GM21723 (cell line): ENCODE data around the gene UBE2G1.
A peak's percentile ranks its signal among the peaks of the same experiment; 100 is the strongest.

Source experiments
- ATAC-seq: cut with Tn5 transposase; IDR thresholded peaks from one replicate; pipeline ENCODE4 v1.9.1; 2021; ENCODE audit warnings: mild to moderate bottlenecking, moderate library complexity; ENCODE audit not compliant: unreplicated experiment

Gene UBE2G1

DNA sequence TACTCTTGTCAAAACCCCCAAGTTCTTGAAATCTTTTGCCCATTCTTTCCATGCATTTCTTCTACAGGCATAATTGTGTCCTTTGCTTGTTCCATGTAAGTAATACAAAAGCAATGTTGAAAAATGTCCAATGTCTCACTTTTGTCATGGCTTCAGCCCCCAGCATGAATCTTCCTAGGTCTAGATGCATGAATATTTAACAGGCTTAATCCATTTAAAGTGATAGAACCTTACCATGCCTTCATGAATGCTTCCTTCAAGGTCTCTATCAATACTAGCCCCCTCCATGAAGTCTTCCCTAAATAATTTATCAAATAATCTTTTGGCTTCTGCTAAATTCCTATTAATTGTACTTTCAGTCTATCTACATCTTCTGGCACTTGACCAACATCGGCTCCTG lies 56.6 kb downstream of the UBE2G1 start:
- no peak for ATAC-seq

- ATAC-seq: no peak
These were observed 59.1 kb downstream of the UBE2G1 start for GRCh38 chr17:4307179-4307930.

DNA sequence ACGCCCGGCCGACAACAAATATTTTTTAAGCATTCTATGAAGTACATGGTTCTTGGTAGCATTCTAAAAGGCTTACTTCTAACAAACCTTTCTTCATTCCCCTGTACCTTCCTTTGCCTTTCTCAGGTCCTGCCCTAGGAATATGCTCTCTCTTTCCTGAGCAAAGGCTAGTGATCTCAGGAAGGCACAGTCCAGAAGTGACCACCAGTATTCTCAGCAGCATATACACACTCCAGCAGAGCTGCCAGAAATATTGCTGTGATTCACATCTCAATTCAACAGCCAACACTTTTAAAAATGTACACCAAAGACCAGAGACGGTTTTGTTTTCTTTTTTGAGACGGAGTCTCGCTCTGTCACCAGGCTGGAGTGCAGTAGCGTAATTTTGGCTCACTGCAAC lies 61.3 kb downstream of the UBE2G1 start:
- no peak for ATAC-seq

- no peak for ATAC-seq
These were observed 62.0 kb downstream of the UBE2G1 start for GRCh38 chr17:4304417-4305027.

DNA sequence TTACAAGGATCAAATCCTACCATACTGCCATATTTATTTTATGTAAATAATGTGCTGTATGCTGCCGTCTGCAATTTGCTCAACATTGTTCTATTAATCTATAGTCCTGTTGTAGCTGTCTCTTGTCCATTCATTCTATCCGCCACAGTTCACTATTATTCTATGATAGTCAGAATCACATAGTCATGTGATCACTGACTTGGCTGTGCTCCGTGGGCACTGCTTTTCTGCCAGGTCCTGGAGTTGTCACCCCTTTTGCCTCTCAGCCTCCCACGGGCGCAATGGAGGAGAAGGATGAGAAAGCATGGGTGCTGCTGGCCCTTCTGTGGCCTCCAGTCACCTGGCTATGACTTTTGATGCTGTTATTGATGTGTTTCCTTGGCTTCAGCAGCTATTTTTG lies 65.4 kb downstream of the UBE2G1 start:
- ATAC-seq: no peak

- no peak for ATAC-seq
These were observed 69.1 kb downstream of the UBE2G1 start for GRCh38 chr17:4297351-4297750.

GRCh38 chr17:4295686-4296085 lies 70.8 kb downstream of the UBE2G1 start:
- no peak for ATAC-seq

DNA sequence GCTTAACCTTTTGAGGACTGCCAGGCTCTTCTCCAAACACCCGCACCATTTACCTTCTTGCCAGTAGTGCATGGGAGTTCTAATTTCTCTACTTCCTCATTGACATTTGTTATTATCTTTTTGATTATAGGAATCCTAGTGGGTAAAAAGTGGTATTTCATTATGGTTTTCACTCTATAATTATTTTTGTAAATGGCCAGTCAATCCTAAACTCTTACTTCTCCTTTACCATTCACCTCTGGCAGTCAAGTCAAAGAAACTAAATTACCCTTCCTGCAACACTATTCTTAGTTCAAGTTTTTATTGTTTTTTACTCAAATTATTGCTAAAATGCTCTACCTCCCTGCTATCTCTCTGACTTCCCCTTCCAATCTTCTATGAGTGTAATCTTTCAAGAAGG lies 72.9 kb downstream of the UBE2G1 start:
- no peak for ATAC-seq

DNA sequence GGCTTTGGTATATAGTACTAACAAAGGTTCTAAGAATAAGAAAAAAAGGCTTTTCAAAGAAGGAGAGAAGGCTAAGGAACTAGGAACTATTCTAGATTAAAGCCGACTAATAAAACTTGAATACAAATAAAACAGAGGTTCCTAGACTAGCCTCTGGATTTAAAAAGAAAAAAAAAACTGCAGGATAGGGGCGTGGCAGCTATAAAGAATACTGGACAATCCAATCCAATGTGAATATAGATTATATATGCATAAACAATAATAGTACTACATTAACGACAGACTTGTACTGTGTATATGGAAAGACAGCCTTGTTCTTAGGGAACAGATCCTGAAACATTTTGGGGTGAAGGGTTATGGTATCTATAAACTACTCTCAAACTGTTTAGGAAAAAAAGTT lies 78.8 kb downstream of the UBE2G1 start:
- no peak for ATAC-seq

DNA sequence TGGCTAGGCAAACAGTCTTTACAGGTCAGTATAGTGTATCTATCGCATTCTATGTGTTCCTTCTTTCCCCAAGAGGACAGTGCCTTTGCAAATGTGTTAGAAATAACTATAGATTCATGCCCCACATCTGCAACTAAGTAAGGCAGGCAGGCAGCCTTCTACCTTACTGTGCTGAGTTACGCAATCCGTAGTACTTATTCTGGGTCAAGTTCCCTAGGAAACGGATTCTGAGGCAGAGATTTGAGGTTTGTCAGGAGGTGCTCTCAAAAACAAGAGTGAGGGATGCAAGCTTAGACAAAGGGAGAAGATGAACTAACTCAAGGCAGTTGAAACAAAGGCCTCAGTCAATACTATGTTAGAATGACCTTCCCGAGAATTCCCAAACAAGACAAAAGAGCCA lies 90.0 kb downstream of the UBE2G1 start:
- ATAC-seq: no peak

DNA sequence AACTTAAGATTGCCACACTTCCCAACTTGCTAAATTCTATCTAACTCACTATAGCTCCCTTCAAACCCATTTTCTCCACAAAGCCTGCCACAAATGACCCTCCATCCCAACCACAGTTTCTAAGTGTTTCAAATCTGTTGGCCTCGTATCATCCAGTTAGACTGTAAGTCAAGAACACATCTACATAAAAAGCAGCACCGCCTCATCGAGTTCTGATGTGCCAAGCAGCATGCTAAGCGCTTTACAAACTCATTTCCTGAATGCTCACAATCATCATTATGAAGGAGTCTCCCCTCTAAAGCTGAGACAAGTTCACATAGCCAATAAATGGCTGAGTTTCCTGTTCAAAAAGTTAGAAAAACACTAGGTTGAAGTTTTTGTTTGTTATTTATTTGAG lies 93.5 kb downstream of the UBE2G1 start:
- ATAC-seq: no peak

DNA sequence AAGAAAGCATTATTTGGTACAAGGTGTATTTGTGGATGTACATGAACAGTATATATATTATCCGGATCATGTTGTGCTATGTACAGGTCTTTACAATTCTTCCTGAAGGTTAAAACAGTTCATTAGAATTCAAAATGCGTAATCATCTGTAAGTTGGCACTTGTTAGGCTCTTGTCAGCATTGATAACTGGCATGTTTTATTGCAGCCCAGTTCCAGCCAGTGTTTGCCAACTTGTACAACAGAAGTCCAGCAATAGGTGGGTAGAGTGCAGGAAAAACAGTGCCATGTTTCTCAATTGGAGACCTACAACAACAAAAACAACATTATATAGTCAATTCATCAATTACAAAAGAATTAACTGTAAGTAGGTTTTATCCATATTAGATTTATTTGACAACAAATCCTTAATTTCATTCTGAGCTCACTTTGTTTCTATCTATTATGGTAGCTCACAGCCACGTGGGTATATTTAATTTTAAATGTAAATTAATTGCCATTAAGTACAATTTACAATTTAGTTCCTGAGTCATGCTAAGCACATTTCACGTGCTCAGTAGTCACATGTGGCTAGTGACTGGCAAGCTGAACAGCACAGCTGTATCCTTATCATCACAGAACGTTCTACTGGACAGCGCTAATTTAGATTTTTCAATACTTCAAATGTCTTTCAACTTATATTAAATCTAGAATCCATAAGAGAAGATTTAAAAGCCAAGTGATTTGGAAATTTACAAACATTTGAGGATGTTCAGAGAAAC lies 94.1 kb downstream of the UBE2G1 start:
- no peak for ATAC-seq

DNA sequence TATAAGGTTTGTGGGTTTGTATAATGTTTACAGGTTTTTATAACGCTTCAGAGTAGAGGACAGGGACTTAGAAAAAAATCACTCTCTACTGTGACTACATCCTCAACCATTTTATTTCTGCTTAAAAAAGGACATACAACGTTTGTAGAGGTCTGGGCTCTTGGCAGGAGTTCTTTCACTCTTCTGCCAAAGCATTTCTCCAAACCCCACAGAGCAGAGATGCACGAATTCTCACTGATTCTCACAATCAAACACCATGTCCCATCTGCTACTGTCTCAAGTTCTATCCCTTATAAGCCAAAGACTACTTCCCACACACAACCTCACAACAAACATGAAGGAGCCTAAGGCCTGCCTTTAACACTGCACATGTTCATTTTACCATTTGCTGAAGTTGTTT lies 95.7 kb downstream of the UBE2G1 start:
- no peak for ATAC-seq

GRCh38 chr17:4269915-4270314 lies 96.6 kb downstream of the UBE2G1 start:
- no peak for ATAC-seq

DNA sequence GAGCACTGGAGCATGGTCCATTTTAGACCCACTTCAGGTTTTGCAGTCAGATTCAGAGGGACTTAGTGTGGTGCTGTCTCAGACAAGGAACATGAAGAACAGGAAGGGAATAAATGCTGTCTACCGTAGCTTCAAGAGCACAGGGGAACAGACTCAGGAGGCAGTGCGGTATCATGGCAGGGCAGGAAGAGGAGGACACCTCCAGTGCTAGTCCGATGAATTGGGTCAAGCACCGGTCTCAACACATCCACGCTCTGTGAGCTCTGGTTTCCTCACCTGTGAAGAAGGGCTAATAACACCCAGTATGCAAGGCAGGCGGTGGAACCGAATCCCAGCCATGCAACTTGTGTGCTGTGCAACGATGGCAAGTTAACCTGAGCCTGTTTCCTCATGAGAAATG lies 99.1 kb downstream of the UBE2G1 start:
- ATAC-seq: no peak

DNA sequence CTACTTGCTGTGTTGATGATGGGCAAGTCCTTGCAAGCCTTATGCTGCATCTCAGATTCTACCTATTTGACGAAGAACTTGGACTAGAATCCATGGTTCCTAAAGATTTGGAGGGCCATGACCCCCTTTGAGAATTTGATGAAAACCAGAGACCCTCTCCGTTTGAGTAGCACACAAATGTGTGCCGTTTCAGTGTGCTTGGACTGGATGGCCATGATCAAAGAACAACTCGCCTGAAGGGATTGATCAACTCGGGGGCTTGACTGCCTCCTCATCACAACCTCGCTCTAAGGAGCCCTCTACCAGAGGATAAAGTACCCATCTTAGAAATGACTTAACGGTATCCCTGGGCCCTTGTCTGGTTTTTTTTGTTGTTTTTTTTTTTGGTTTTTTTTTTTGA lies 99.9 kb downstream of the UBE2G1 start:
- ATAC-seq: no peak

DNA sequence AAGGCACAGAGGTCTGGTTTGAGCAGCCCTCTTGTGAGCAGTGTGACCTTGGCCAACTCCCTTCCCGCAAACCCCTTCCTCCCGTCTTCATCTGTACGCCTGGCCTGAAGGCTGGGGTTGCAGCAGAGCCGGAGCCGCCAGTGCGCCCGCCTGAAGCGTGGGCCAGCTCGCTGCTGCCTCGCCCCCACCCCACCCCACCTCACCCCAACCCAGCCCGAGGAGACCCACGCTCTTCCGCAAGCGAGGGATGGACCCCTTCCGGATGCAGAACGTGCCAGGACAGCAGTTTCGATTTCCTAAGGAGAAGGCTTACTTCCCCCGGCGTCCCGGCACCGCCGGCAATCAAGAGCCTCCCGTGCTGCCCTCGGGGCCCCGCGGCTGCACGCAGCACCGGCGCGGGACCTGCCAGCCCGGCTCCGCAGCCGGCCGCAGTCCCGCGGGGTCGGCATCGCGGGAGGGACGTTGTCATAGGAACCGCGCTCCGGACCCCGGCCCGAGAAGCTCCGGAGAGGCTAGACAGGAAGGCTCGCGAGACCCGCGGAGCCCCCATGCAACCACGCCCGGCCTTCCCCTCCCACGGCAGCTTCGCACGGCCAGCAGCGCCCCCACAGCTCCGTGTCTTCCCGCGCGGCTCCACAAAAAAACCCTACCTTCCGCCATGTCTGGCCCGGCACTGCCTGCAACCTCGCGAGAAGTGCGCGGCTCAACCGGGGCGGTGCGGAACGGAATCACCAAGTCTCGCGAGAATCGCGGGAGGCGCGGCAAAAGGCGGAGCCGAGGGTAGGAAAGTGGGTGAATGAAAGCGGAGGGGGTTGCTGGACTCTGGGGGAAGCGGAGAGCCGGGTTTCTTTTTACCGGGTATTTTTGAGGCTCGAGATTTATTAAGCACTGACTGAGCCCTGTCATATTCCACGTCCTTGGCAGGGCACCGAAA lies 102.9 kb downstream of the UBE2G1 start, which contains the start of gene ANKFY1:
ANKFY1 (minus strand) TSS at position 698 of the 934 bp plus-strand sequence; CDS start at position 660, 38 bp downstream.
- peak; percentile 90 for ATAC-seq

DNA sequence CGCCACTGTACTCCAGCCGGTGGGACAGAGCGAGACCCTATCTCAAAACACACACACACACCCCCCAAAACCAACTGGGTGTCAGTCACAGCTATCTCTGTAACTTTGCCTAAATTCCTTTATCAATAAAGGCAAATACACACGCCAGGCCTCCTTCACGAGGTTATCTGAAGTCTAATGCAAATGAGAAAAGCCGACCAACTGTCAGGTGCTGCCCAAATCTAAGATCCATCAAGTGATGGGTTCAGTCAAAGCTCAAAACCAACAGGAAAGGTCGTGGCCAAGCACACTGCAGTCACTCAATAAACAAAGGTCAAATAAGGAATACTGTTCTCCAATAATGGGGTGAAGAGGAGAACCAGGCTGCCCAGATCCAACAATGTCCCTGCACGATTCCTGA lies 103.8 kb downstream of the UBE2G1 start:
- ATAC-seq: no peak

DNA sequence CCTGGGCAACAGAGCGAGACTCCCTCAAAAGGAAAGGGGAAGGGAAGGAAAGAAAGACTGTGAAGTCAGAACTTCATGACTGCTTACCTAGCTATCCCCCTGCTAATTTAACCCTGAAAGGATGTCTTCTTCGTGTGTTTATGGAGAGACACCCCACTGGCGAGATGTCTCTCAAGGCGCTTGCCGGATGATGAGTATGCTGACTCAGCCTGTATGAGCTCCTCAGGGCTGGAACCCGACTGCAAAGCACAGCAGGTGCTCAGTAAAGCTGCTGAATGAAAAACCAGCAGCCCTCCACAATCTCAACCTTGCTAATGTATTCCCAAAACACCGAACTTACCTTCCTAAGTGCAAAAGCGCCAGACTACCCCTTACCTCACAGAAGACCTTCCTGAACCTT lies 105.0 kb downstream of the UBE2G1 start:
- ATAC-seq: no peak

GRCh38 chr17:4258867-4259266 lies 107.6 kb downstream of the UBE2G1 start:
- ATAC-seq: no peak

DNA sequence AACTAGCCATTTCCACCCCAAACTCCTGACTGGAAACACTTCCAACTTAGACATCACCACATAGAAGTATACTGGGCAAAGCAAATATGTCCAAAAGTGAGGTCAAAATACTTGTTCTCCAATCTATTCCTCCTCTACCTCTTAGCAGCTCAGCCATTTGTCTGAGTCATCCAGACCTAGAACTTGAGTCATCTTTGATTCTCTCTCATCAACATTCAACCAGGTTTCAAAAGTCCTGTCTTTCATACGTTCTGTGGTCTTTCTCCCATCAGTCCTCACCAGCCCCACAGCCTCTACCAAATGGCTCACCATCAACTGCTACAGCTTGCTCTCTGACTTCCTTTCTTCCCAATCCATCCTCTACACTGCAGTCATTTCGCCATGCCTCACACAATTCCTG lies 109.5 kb downstream of the UBE2G1 start:
- no peak for ATAC-seq
